GM12878 (cell line): ENCODE measurements around the gene LDLRAD4.

ENCODE experiments used
- BACH1 ChIP-seq: fragments of 450-650 bp; IDR thresholded peaks from 2 replicates; pipeline ENCODE4 v1.6.1; 2017; ENCODE audit warnings: mild to moderate bottlenecking, borderline replicate concordance
- EZH2 ChIP-seq: IDR thresholded peaks from 2 replicates; pipeline ENCODE4 v1.6.1; 2012; ENCODE audit warnings: low read depth, mild to moderate bottlenecking, control low read depth, inconsistent platforms, low read length, borderline replicate concordance; ENCODE audit not compliant: control insufficient read depth
- HCFC1 ChIP-seq: fragments of 150-350 bp; IDR thresholded peaks from 2 replicates; pipeline ENCODE4 v1.6.1; 2014; ENCODE audit warnings: low read length
- KDM1A ChIP-seq: fragments of 200-600 bp; sonication (generic); IDR thresholded peaks from 2 replicates; pipeline ENCODE4 v1.6.1; 2016; ENCODE audit warnings: borderline replicate concordance
- NR2C2 ChIP-seq: IDR thresholded peaks from 2 replicates; pipeline ENCODE4 v1.6.1; 2011; ENCODE audit warnings: borderline replicate concordance, low read depth; ENCODE audit not compliant: control insufficient read depth, insufficient read length
- PRDM15 ChIP-seq: fragments of 450-650 bp; formaldehyde crosslinking; IDR thresholded peaks from 2 replicates; pipeline ENCODE4 v1.4.0; 2020; ENCODE audit warnings: mild to moderate bottlenecking, moderate library complexity
- SUPT20H ChIP-seq: IDR thresholded peaks from 2 replicates; pipeline ENCODE4 v1.6.1; 2011; ENCODE audit warnings: low read depth, mild to moderate bottlenecking, low read length, moderate library complexity, borderline replicate concordance; ENCODE audit not compliant: control insufficient read depth
- WRNIP1 ChIP-seq: IDR thresholded peaks from 2 replicates; pipeline ENCODE4 v1.6.1; 2011; ENCODE audit warnings: low read depth, low read length, improper control_type of control experiment, borderline replicate concordance
- ZSCAN29 ChIP-seq: fragments of 450-650 bp; IDR thresholded peaks from 2 replicates; pipeline ENCODE4 v1.6.1; 2017; ENCODE audit warnings: mild to moderate bottlenecking, moderate library complexity
- TF ChIP-seq, protein P1 (sequence below), 3 experiments: IDR thresholded peaks in 2 of 3; conservative IDR thresholded peaks in 1 of 3; 2 replicates each; pipeline ENCODE4 v1.5.1; 2011; ENCODE audit warnings: low read depth in 3 of 3, low read length in 3 of 3, mild to moderate bottlenecking in 3 of 3, control low read depth in 2 of 3, moderate library complexity in 2 of 3, inconsistent platforms in 1 of 3, mixed read lengths in 1 of 3; ENCODE audit not compliant: control insufficient read depth in 2 of 3, insufficient read depth in 1 of 3; ENCODE audit errors: extremely low read depth in 1 of 3
- TF ChIP-seq, protein P2 (sequence below): IDR thresholded peaks from 2 replicates; pipeline ENCODE4 v1.6.1; 2012; ENCODE audit warnings: low read depth, low read length, improper control_type of control experiment
- TF ChIP-seq, protein P3 (sequence below): IDR thresholded peaks from 2 replicates; pipeline ENCODE4 v1.6.1; 2011; ENCODE audit warnings: borderline replicate concordance, low read depth, mild to moderate bottlenecking, moderate library complexity, mixed read lengths, low read length; ENCODE audit not compliant: insufficient read depth; ENCODE audit errors: extremely low read length

DNA sequence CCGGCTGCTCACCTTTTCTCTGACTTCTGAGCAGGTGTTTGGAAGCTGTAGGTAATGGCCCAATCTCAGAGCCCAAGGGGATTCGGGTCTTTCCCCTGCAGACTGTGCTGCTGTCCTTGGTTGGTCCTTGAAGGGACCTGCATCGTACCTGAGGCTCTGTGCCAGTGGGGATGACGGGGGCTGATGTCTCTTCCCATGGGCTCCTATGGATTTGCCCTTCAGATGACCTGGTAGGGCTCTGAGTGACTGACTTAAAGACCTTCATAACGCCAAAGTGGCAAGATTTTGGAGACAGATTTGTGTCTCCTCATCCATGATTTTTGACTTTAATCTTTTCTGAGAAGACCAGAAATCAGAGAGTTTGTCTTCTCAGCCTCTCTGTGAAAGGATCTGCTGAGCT lies 341.7 kb downstream of the LDLRAD4 start:
- TF ChIP-seq EZH2, result no peak
- TF ChIP-seq, protein P1, sequence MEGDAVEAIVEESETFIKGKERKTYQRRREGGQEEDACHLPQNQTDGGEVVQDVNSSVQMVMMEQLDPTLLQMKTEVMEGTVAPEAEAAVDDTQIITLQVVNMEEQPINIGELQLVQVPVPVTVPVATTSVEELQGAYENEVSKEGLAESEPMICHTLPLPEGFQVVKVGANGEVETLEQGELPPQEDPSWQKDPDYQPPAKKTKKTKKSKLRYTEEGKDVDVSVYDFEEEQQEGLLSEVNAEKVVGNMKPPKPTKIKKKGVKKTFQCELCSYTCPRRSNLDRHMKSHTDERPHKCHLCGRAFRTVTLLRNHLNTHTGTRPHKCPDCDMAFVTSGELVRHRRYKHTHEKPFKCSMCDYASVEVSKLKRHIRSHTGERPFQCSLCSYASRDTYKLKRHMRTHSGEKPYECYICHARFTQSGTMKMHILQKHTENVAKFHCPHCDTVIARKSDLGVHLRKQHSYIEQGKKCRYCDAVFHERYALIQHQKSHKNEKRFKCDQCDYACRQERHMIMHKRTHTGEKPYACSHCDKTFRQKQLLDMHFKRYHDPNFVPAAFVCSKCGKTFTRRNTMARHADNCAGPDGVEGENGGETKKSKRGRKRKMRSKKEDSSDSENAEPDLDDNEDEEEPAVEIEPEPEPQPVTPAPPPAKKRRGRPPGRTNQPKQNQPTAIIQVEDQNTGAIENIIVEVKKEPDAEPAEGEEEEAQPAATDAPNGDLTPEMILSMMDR (IDR thresholded peaks at IDR 0.05 in 2 of 3, conservative IDR thresholded peaks at IDR 0.05 in 1 of 3; ENCODE audit: control insufficient read depth in 2 of 3, extremely low read depth in 1 of 3, insufficient read depth in 1 of 3, low read depth in 3 of 3, low read length in 3 of 3), result no peak
- TF ChIP-seq NR2C2, result no peak
- TF ChIP-seq SUPT20H, result no peak
- TF ChIP-seq BACH1, result no peak
- TF ChIP-seq KDM1A, result no peak
- TF ChIP-seq PRDM15 (CRISPR knock-in tag), result no peak
- TF ChIP-seq WRNIP1, result no peak
- TF ChIP-seq, protein P2, sequence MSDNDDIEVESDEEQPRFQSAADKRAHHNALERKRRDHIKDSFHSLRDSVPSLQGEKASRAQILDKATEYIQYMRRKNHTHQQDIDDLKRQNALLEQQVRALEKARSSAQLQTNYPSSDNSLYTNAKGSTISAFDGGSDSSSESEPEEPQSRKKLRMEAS, result no peak
- TF ChIP-seq HCFC1, result no peak
- no peak for TF ChIP-seq ZSCAN29
- TF ChIP-seq, protein P3, sequence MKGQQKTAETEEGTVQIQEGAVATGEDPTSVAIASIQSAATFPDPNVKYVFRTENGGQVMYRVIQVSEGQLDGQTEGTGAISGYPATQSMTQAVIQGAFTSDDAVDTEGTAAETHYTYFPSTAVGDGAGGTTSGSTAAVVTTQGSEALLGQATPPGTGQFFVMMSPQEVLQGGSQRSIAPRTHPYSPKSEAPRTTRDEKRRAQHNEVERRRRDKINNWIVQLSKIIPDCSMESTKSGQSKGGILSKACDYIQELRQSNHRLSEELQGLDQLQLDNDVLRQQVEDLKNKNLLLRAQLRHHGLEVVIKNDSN, result no peak
